SU-DHL-6 (cell line): ENCODE results near the gene CLDN7.

ENCODE experiments used
- H2AFZ ChIP-seq: fragments of 200-600 bp; sonication (generic); 2 replicates; pipeline ENCODE4 v1.6.1; 2014; ENCODE audit warnings: low read depth, mild to moderate bottlenecking, moderate library complexity, mixed read lengths, antibody characterized with exemption, low read length; ENCODE audit not compliant: severe bottlenecking
- H3F3A ChIP-seq: fragments of 200-600 bp; shearing (Covaris generic); 2 replicates; pipeline ENCODE4 v1.6.0; 2016; ENCODE audit warnings: antibody characterized with exemption, mild to moderate bottlenecking; ENCODE audit not compliant: insufficient read depth
- H3K27ac ChIP-seq: fragments of 200-600 bp; sonication (generic); 2 replicates; pipeline ENCODE4 v1.5.1; 2016; ENCODE audit warnings: low read depth, mild to moderate bottlenecking, low read length, moderate library complexity, mixed read lengths
- H3K27me3 ChIP-seq: fragments of 200-600 bp; sonication (generic), shearing (Covaris generic); 2 replicates; pipeline ENCODE4 v1.6.0; 2014; ENCODE audit warnings: mild to moderate bottlenecking, low read length
- H3K36me3 ChIP-seq: fragments of 200-600 bp; sonication (generic); 2 replicates; pipeline ENCODE4 v1.6.1; 2014; ENCODE audit warnings: mild to moderate bottlenecking, low read length, mixed read lengths
- H3K4me2 ChIP-seq: fragments of 300-600, 200-600 bp; shearing (Covaris generic), sonication (generic); 2 replicates; pipeline ENCODE4 v1.6.0; 2014; ENCODE audit warnings: low read length, low read depth, mild to moderate bottlenecking; ENCODE audit not compliant: poor library complexity, severe bottlenecking
- H3K4me3 ChIP-seq: fragments of 200-600 bp; sonication (generic); 2 replicates; pipeline ENCODE4 v1.5.1; 2014; ENCODE audit warnings: antibody characterized with exemption, low read length, mild to moderate bottlenecking, mixed read lengths; ENCODE audit not compliant: insufficient read depth, poor library complexity, severe bottlenecking
- H3K79me2 ChIP-seq: fragments of 200-600 bp; sonication (generic); 2 replicates; pipeline ENCODE4 v1.6.1; 2014; ENCODE audit warnings: mild to moderate bottlenecking, low read length, moderate library complexity; ENCODE audit not compliant: insufficient read depth
- H3K9ac ChIP-seq: fragments of 200-600 bp; sonication (generic); 2 replicates; pipeline ENCODE4 v1.7.0; 2014; ENCODE audit warnings: mild to moderate bottlenecking, low read length
- H3K9me2 ChIP-seq: fragments of 200-600 bp; sonication (generic); replicated peaks from 2 replicates; pipeline ENCODE4 v1.6.1; 2014; ENCODE audit warnings: low read length; ENCODE audit not compliant: insufficient read depth
- H3K9me3 ChIP-seq: fragments of 200-600 bp; sonication (generic); 2 replicates; pipeline ENCODE4 v1.6.1; 2014; ENCODE audit warnings: low read length, mixed read lengths; ENCODE audit not compliant: insufficient read depth
- H4K20me1 ChIP-seq: fragments of 200-600 bp; sonication (generic); 2 replicates; pipeline ENCODE4 v1.6.1; 2014; ENCODE audit warnings: low read depth, mild to moderate bottlenecking, antibody characterized with exemption, low read length, moderate library complexity, mixed read lengths
- CTCF ChIP-seq: fragments of 200-600 bp; sonication (generic); IDR thresholded peaks from one replicate; pipeline ENCODE4 v1.5.1; 2017; ENCODE audit warnings: antibody characterized with exemption, mild to moderate bottlenecking, low read length, moderate library complexity; ENCODE audit not compliant: insufficient read depth, poor library complexity, severe bottlenecking
- EZH2phosphoT487 ChIP-seq: fragments of 200-600 bp; sonication (generic), shearing (Covaris generic); conservative IDR thresholded peaks from 2 replicates; pipeline ENCODE4 v1.6.1; 2018; ENCODE audit warnings: mild to moderate bottlenecking, antibody characterized with exemption, low read length, moderate library complexity, mixed read lengths

CLDN7 gene

GRCh38 chr17:7281953-7282751 is 19.9 kb upstream of the CLDN7 start:
- Histone ChIP-seq H3K4me2 (peak overlapping the region; percentile 54), H2AFZ (no peak overlapping the region), H3K9me2 (no peaks in the 10 kb centered on the region), H3K4me3 (peak overlapping the region; percentile 31), H3K79me2 (no peaks in the 10 kb centered on the region), H3K27ac (no peak overlapping the region), H4K20me1 (no peaks in the 10 kb centered on the region), H3K9ac (no peak overlapping the region), H3F3A (peaks cover 4% of the 10 kb centered on the region; the same call in 1 of the 2 replicates), H3K27me3 (no peaks in the 10 kb centered on the region), H3K36me3 (no peaks in the 10 kb centered on the region), H3K9me3 (no peaks in the 10 kb centered on the region)
- no peak for TF ChIP-seq CTCF
- TF ChIP-seq EZH2phosphoT487, result no peak

GRCh38 chr17:7281074-7281952 is 19.0 kb upstream of the CLDN7 start, which contains the start of gene SLC2A4:
TSS of gene SLC2A4 (plus strand) at chr17:7281718. CDS start at chr17:7281935, 217 bp downstream.
- peaks cover 4% of the 10 kb centered on the region; the same call in 1 of the 2 replicates for H3F3A ChIP-seq
- H3K4me3 ChIP-seq, result peak within 1 kb of the TSS; percentile 31
- H3K9me3 ChIP-seq, result no peaks in the 10 kb centered on the region
- no peak within 1 kb of the TSS for H3K9ac ChIP-seq
- H2AFZ ChIP-seq, result no peak within 1 kb of the TSS
- no peaks in the 10 kb centered on the region for H3K27me3 ChIP-seq
- no peak within 1 kb of the TSS for H3K27ac ChIP-seq
- H4K20me1 ChIP-seq, result no peaks in the 10 kb centered on the region
- H3K36me3 ChIP-seq, result no peaks in the 10 kb centered on the region
- H3K4me2 ChIP-seq, result peak within 1 kb of the TSS; percentile 54
- TF ChIP-seq CTCF (no peak), EZH2phosphoT487 (no peak)
- H3K9me2 ChIP-seq, result no peaks in the 10 kb centered on the region
- no peaks in the 10 kb centered on the region for H3K79me2 ChIP-seq

- Histone ChIP-seq H3K4me2 (peak overlapping the region; percentile 54), H3K9me3 (no peaks in the 10 kb centered on the region), H3K27me3 (no peaks in the 10 kb centered on the region), H3K36me3 (no peaks in the 10 kb centered on the region), H3K9me2 (no peaks in the 10 kb centered on the region), H3K27ac (no peak overlapping the region), H3K79me2 (no peaks in the 10 kb centered on the region), H3K9ac (no peak overlapping the region), H4K20me1 (no peaks in the 10 kb centered on the region), H3F3A (peaks cover 4% of the 10 kb centered on the region; the same call in 1 of the 2 replicates), H2AFZ (no peak overlapping the region), H3K4me3 (no peak overlapping the region)
- TF ChIP-seq EZH2phosphoT487 (no peak; the same call in 1 of the 2 replicates), CTCF (no peak)
Measured at GRCh38 chr17:7280519-7281073, 18.3 kb upstream of the CLDN7 start.
